ENCODE results near the gene CELF5. TPM values are rescaled to one million over a fixed set of nuclear protein-coding genes. Genes with fewer than 3 reads are reported as not detected.

CELF5 gene
- total and polyA plus RNA-seq, 9 of the 15 experiments (the other 6 are each of a cell fraction or from before 2014, with no cell fraction given) = 0.01 to 0.56 (median 0.22) TPM

DNA sequence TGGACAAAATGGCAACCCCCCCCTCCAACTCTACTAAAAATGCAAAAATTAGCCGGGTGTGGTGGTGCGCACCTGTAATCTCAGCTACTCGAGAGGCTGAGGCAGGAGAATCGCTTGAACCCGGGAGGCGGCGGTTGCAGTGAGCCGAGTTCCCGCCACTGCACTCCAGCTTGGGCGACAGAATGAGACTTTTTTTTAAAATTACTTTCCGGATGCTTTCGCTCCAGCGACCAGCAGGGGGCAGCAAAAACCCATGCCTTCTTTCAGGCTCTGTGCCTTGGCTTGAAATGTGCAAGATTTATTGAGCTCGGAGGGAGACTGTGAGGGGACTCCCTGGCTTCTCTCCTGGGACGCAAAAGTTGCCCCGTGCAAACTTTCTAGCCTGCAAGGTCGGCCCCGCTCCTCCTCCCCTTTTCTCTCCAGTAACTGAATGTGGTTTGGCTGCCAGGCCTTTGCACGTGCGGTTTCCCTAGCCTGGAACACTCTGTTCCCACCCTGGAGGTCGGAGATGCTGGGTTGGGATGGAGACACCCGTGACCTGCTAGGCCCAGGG, 80.5 kb downstream of the CELF5 start (continued):
- TF ChIP-seq CHD7 (IDR thresholded peaks at IDR 0.05; ENCODE audit: low read depth, low read length) (no peak), HMBOX1 (IDR thresholded peaks at IDR 0.05) (no peak), ZNF175 (CRISPR knock-in tag; IDR thresholded peaks at IDR 0.05; ENCODE audit: low read depth) (no peak), JUND (IDR thresholded peaks at IDR 0.05; ENCODE audit: borderline replicate concordance, low read depth, low read length) (no peak), JUND (tag; IDR thresholded peaks at IDR 0.05; ENCODE audit: borderline replicate concordance, low read depth, low read length) (no peak), DACH1 (IDR thresholded peaks at IDR 0.05; ENCODE audit: partially characterized antibody) (no peak), CREM (IDR thresholded peaks at IDR 0.05; ENCODE audit: low read depth) (no peak)
- TF ChIP-seq, protein P1, sequence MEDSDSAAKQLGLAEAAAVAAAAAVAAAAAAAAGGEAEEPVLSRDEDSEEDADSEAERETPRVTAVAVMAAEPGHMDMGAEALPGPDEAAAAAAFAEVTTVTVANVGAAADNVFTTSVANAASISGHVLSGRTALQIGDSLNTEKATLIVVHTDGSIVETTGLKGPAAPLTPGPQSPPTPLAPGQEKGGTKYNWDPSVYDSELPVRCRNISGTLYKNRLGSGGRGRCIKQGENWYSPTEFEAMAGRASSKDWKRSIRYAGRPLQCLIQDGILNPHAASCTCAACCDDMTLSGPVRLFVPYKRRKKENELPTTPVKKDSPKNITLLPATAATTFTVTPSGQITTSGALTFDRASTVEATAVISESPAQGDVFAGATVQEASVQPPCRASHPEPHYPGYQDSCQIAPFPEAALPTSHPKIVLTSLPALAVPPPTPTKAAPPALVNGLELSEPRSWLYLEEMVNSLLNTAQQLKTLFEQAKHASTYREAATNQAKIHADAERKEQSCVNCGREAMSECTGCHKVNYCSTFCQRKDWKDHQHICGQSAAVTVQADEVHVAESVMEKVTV (CRISPR knock-in tag; IDR thresholded peaks at IDR 0.05) = no peak
- TF ChIP-seq, protein P2, sequence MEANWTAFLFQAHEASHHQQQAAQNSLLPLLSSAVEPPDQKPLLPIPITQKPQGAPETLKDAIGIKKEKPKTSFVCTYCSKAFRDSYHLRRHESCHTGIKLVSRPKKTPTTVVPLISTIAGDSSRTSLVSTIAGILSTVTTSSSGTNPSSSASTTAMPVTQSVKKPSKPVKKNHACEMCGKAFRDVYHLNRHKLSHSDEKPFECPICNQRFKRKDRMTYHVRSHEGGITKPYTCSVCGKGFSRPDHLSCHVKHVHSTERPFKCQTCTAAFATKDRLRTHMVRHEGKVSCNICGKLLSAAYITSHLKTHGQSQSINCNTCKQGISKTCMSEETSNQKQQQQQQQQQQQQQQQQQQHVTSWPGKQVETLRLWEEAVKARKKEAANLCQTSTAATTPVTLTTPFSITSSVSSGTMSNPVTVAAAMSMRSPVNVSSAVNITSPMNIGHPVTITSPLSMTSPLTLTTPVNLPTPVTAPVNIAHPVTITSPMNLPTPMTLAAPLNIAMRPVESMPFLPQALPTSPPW (CRISPR knock-in tag; IDR thresholded peaks at IDR 0.05) = peak; percentile 42; the same call in 1 of the 2 replicates

Data from K562 (cell line).